HepG2 (cell line): ENCODE measurements around the gene ZNF195. TPM values are rescaled to one million over a fixed set of nuclear protein-coding genes. Genes with fewer than 3 reads are reported as not detected.
"Not testable (repeated sequence)": the region's sequence is repeated elsewhere in the genome, so short reads cannot be mapped to it uniquely, and the experiment has no call there.

ENCODE experiments used
- ATAC-seq: fragments of 200-7000 bp; cut with Tn5 transposase; 3 replicates; pipeline ENCODE4 v1.9.1; 2020; ENCODE audit warnings: mild to moderate bottlenecking, moderate library complexity
- BruUV-seq: library from RNA; stranded (reverse); fragments of 400-500 nt; replicated peaks from 2 replicates; lab custom pipeline; 2021; lab: Mats Ljungman, UMichigan
- CTCF ChIA-PET: fragments of 300-600 bp; formaldehyde crosslinking; extraction: SDS; loops from one replicate; lab custom pipeline; 2021; ENCODE audit warnings: low total read pairs, inconsistent platforms, low intra/inter-chr PET ratio; lab: Yijun Ruan, JAX
- POLR2A ChIA-PET: fragments of 350-600 bp; sonication (Branson Sonifier 250); formaldehyde crosslinking; loops from one replicate; lab custom pipeline; 2020; ENCODE audit warnings: antibody characterized with exemption, inconsistent platforms; lab: Yijun Ruan, JAX
- DNase-seq: peaks from one replicate; pipeline ENCODE4 v3.0.0-alpha.2; 2015; ENCODE audit warnings: low spot score
- FAIRE-seq: peaks from 3 replicates; lab custom pipeline; 2011; peaks lifted over from hg19 to GRCh38; lab: Jason Lieb, UNC
- H2AFZ ChIP-seq: one replicate; pipeline ENCODE4 v1.6.1; 2011; ENCODE audit warnings: low read length, inconsistent platforms
- H3K27ac ChIP-seq: fragments of 300-600 bp; 3 replicates; pipeline ENCODE4 v1.8.0; 2011; ENCODE audit warnings: mixed run types, mild to moderate bottlenecking, mixed read lengths, low read length, inconsistent platforms; ENCODE audit not compliant: insufficient read depth; ENCODE audit errors: extremely low read length
- H3K27me3 ChIP-seq, 2 experiments: fragments of 200-600 bp in 1 of 2; 2 replicates in 1 of 2; 3 replicates in 1 of 2; pipeline versions ENCODE4 v1.6.0 to v1.8.0; 2011; ENCODE audit warnings: low read length in 2 of 2, mild to moderate bottlenecking in 2 of 2, moderate library complexity in 2 of 2, inconsistent platforms in 1 of 2; ENCODE audit not compliant: insufficient read depth in 2 of 2, control insufficient read depth in 1 of 2
- H3K36me3 ChIP-seq, 2 experiments: fragments of 200-600 bp in 1 of 2; replicated peaks in 1 of 2; 2 replicates in 1 of 2; 3 replicates in 1 of 2; pipeline versions ENCODE4 v1.5.1 to v1.8.0; 2011; ENCODE audit warnings: low read length in 2 of 2, inconsistent platforms in 1 of 2; ENCODE audit not compliant: insufficient read depth in 2 of 2, control insufficient read depth in 1 of 2
- H3K4me1 ChIP-seq: 2 replicates; pipeline ENCODE4 v1.5.1; 2012; ENCODE audit warnings: low read length, inconsistent platforms; ENCODE audit not compliant: insufficient read depth
- H3K4me2 ChIP-seq: 2 replicates; pipeline ENCODE4 v1.6.0; 2011; ENCODE audit warnings: low read depth, low read length, inconsistent platforms
- H3K4me3 ChIP-seq, 3 experiments: fragments of 200-600 bp in 1 of 3; sonication (generic), shearing (Covaris generic) in 1 of 3; replicated peaks in 1 of 3; 2 replicates each; pipeline ENCODE4 v1.5.1; 2011 to 2016; ENCODE audit warnings: low read length in 3 of 3, inconsistent platforms in 2 of 3, low read depth in 2 of 3, mild to moderate bottlenecking in 2 of 3, control low read depth in 1 of 3, mixed read lengths in 1 of 3; ENCODE audit not compliant: insufficient read depth in 1 of 3
- H3K79me2 ChIP-seq: one replicate; pipeline ENCODE4 v1.6.1; 2011; ENCODE audit warnings: low read length, inconsistent platforms; ENCODE audit not compliant: insufficient read depth
- H3K9ac ChIP-seq: 2 replicates; pipeline ENCODE4 v1.6.0; 2011; ENCODE audit warnings: mild to moderate bottlenecking, low read depth, low read length, inconsistent platforms; ENCODE audit not compliant: insufficient read depth
- H3K9me3 ChIP-seq: 2 replicates; pipeline ENCODE4 v1.5.1; 2012; ENCODE audit warnings: mild to moderate bottlenecking, low read length
- H4K20me1 ChIP-seq: 2 replicates; pipeline ENCODE4 v1.6.0; 2011; ENCODE audit warnings: inconsistent platforms, mild to moderate bottlenecking, low read length, moderate library complexity; ENCODE audit not compliant: insufficient read depth
- FOSL1 ChIP-seq: sonication (generic); formaldehyde crosslinking; IDR thresholded peaks from 2 replicates; pipeline ENCODE4 v1.9.0; 2021; ENCODE audit warnings: missing genetic modification reagents, borderline replicate concordance
- KLF16 ChIP-seq, 2 experiments: sonication (generic) in 1 of 2; formaldehyde crosslinking in 1 of 2; IDR thresholded peaks; 2 replicates each; pipeline versions ENCODE4 v1.6.1 to v1.8.0; 2016 to 2023; ENCODE audit warnings: missing genetic modification reagents in 2 of 2, missing compliant biosample characterization in 1 of 2
- NFYC ChIP-seq: IDR thresholded peaks from 2 replicates; pipeline ENCODE4 v1.6.1; 2016; ENCODE audit warnings: missing genetic modification reagents, missing compliant biosample characterization
- PHF21A ChIP-seq: sonication (generic); formaldehyde crosslinking; IDR thresholded peaks from 2 replicates; pipeline ENCODE4 v1.5.0; 2020; ENCODE audit warnings: mild to moderate bottlenecking, missing genetic modification reagents
- PLRG1 ChIP-seq: fragments of 450-650 bp; conservative IDR thresholded peaks from 2 replicates; pipeline ENCODE4 v1.6.1; 2016
- POLR2AphosphoS5 ChIP-seq: IDR thresholded peaks from 2 replicates; pipeline ENCODE4 v1.6.1; 2012; ENCODE audit warnings: low read depth, low read length
- REXO4 ChIP-seq: sonication (generic); formaldehyde crosslinking; IDR thresholded peaks from 2 replicates; pipeline ENCODE4 v1.8.0; 2022; ENCODE audit warnings: missing genetic modification reagents, mild to moderate bottlenecking, borderline replicate concordance
- STAT6 ChIP-seq: sonication (generic); formaldehyde crosslinking; IDR thresholded peaks from 2 replicates; pipeline ENCODE4 v1.4.0; 2020; ENCODE audit warnings: missing genetic modification reagents, mild to moderate bottlenecking, borderline replicate concordance
- ZMAT3 ChIP-seq: sonication (generic); formaldehyde crosslinking; conservative IDR thresholded peaks from 2 replicates; pipeline ENCODE4 v1.7.0; 2021; ENCODE audit warnings: missing genetic modification reagents
- ZNF20 ChIP-seq: sonication (generic); formaldehyde crosslinking; IDR thresholded peaks from 2 replicates; pipeline ENCODE4 v1.4.0; 2020; ENCODE audit warnings: mild to moderate bottlenecking, moderate library complexity, missing genetic modification reagents
- ZNF234 ChIP-seq: sonication (generic); formaldehyde crosslinking; conservative IDR thresholded peaks from 2 replicates; pipeline ENCODE4 v1.5.1; 2020; ENCODE audit warnings: mild to moderate bottlenecking, missing genetic modification reagents
- ZNF749 ChIP-seq: sonication (generic); formaldehyde crosslinking; IDR thresholded peaks from 2 replicates; pipeline ENCODE4 v1.8.0; 2022; ENCODE audit warnings: mild to moderate bottlenecking, missing genetic modification reagents, moderate library complexity, borderline replicate concordance
- WGBS: methylation state at CpG from one replicate; pipeline ENCODE4 v1.1.6; 2017; ENCODE audit warnings: low lambda C conversion rate; 5-methylcytosine and 5-hydroxymethylcytosine counted together
- in situ Hi-C: cut with HindIII; loops from 2 replicates; pipeline ENCODE4 v1.10.0; 2017; ENCODE audit warnings: low pct_unique_long_range_greater_than_20kb; ENCODE audit not compliant: extremely low pct_ligation_motif_present
- intact Hi-C: fragments of 100-400 bp; cut with micrococcal nuclease; formaldehyde crosslinking; loops from one replicate; pipeline ENCODE4 v1.10.0; 2022; ENCODE audit not compliant: unreplicated experiment
- polyA plus RNA-seq, 8 experiments: library from polyadenylated mRNA; depleted of rRNA in 3 of 8; stranded (reverse) in 7 of 8; unstranded in 1 of 8; fragments of >200 nt; fragmentation: Illumina TruSeq in 4 of 8; extraction: Trizol in 4 of 8; gene quantifications; 2 replicates each; pipeline versions ENCODE4 v1.2.1 to v1.2.3, GENCODE V29; 2011 to 2016; ENCODE audit warnings: low read depth in 4 of 8, missing spikeins in 1 of 8, mixed read lengths in 1 of 8; ENCODE audit not compliant: insufficient read depth in 1 of 8
- total RNA-seq, 5 experiments: library from RNA; depleted of rRNA; stranded (reverse); fragments of >200 nt; fragmentation: Illumina TruSeq; extraction: Trizol; gene quantifications; 2 replicates each; pipeline ENCODE4 v1.2.3, GENCODE V29; 2016; ENCODE audit warnings: low read depth in 1 of 5
- TF ChIP-seq, protein P1 (sequence below): sonication (generic); formaldehyde crosslinking; IDR thresholded peaks from 2 replicates; pipeline ENCODE4 v1.4.0; 2020; ENCODE audit warnings: low read depth, mild to moderate bottlenecking, missing genetic modification reagents

The ZNF195 gene
- total and polyA plus RNA-seq, 2 of the 13 experiments (the other 11 are each of a cell fraction or from before 2014, with no cell fraction given): 17.3 to 31.4 TPM

- TF ChIP-seq FOSL1 (CRISPR knock-in tag) (no peak), PHF21A (CRISPR knock-in tag) (no peak), POLR2AphosphoS5 (no peak), ZNF234 (CRISPR knock-in tag) (no peak), ZNF20 (CRISPR knock-in tag) (no peak)
These were observed 39.7 kb downstream of the ZNF195 start (continued) for GRCh38 chr11:3339340-3339624.

DNA sequence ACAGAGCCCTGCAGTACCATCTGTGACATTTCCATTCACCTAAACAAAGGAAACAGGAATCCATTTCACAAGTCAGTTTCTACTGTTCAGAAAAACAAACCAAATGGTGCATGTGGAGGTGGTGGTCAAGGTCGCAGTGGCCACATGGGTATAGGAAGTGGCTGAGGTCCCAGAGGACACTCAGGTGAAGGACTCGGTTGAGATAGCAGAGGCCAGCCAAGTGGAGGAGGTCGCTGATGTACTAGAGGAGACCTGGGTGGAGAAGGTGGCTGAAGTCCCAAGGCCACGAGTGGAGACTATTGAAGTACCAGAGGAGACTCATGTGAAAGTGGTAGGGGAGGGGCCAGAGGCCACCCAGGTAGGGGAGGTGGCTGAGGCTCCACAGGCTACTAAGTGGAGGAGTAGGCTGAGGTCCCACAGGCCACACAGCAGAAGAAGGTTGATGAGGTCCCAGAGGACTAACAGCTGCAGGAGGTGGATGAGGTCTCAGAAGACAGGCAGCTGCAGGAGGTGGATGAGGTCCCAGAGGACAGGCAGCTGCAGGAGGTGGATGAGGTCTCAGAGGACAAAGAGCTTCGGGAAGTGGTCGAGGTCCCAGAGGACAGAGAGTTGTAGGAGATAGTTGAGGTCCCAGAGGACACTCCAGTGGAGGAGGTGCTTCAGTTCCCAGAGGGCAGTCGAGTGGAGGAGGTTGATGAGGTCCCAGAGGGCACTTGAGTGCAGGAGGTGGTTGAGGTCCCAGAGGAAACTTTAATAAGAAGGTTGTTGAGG lies 40.2 kb downstream of the ZNF195 start:
- H3K9me3 ChIP-seq: no peaks in the 10 kb centered on the region
- TF ChIP-seq, protein P1, sequence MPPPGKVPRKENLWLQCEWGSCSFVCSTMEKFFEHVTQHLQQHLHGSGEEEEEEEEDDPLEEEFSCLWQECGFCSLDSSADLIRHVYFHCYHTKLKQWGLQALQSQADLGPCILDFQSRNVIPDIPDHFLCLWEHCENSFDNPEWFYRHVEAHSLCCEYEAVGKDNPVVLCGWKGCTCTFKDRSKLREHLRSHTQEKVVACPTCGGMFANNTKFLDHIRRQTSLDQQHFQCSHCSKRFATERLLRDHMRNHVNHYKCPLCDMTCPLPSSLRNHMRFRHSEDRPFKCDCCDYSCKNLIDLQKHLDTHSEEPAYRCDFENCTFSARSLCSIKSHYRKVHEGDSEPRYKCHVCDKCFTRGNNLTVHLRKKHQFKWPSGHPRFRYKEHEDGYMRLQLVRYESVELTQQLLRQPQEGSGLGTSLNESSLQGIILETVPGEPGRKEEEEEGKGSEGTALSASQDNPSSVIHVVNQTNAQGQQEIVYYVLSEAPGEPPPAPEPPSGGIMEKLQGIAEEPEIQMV (CRISPR knock-in tag): no peak
- TF ChIP-seq KLF16 (CRISPR knock-in tag; IDR thresholded peaks at IDR 0.05): no peak
- TF ChIP-seq REXO4 (CRISPR knock-in tag): no peak
- no peak for TF ChIP-seq PLRG1
- no peak for TF ChIP-seq STAT6 (CRISPR knock-in tag)
- TF ChIP-seq ZMAT3 (CRISPR knock-in tag): no peak
- TF ChIP-seq NFYC (CRISPR knock-in tag): no peak
- TF ChIP-seq ZNF749: no peak
- H3K4me2 ChIP-seq: no peak overlapping the region
- no peaks in the 10 kb centered on the region for H3K36me3 ChIP-seq
- POLR2A ChIA-PET: no interaction called here
- no peaks in the 10 kb centered on the region for H3K79me2 ChIP-seq
- peaks cover 2 to 7% of the 10 kb centered on the region in 2 experiments; a peak in 3 of 5 replicates for H3K27me3 ChIP-seq
- H3K4me1 ChIP-seq: no peaks in the 10 kb centered on the region
- H3K4me3 ChIP-seq: no peak overlapping the region
- no peak for DNase-seq
- H4K20me1 ChIP-seq: no peaks in the 10 kb centered on the region
- no peak overlapping the region for H2AFZ ChIP-seq
- in situ Hi-C loops: no loop called here
- no peak for FAIRE-seq
- no peak overlapping the region for H3K9ac ChIP-seq
- 5% methylated on average over 7 of the region's 7 CpGs for WGBS
- no peak overlapping the region for H3K27ac ChIP-seq
- BruUV-seq: no TSS peak
- intact Hi-C loops: no loop called here
- CTCF ChIA-PET: no interaction called here
- ATAC-seq: no peak; the same call in 2 of the 3 replicates

- H3K79me2 ChIP-seq, H3K4me2 ChIP-seq, FAIRE-seq, H3K27ac ChIP-seq, intact Hi-C loops, H3K4me3 ChIP-seq, H2AFZ ChIP-seq, CTCF ChIA-PET, DNase-seq, H3K4me1 ChIP-seq, H3K36me3 ChIP-seq, H3K9ac ChIP-seq, POLR2A ChIA-PET, ATAC-seq, H3K9me3 ChIP-seq, H4K20me1 ChIP-seq, in situ Hi-C loops, BruUV-seq, H3K27me3 ChIP-seq: not testable (repeated sequence)
- whole genome bisulfite sequencing: no CpG with 5 or more reads among the region's 10 CpGs
These were observed 42.5 kb downstream of the ZNF195 start for GRCh38 chr11:3336420-3336819.
